KOPT-K1 (cell line): ENCODE results near the gene PPP1R12C.
A peak's percentile ranks its signal among the peaks of the same experiment; 100 is the strongest.

ENCODE experiments used
- H3K27ac ChIP-seq: fragments of 200-600 bp; sonication (generic); 2 replicates; pipeline ENCODE4 v1.5.1; 2016; ENCODE audit warnings: antibody characterized with exemption, mild to moderate bottlenecking, low read depth, low read length; ENCODE audit not compliant: poor library complexity, severe bottlenecking
- H3K36me3 ChIP-seq: fragments of 200-600 bp; sonication (generic); 2 replicates; pipeline ENCODE4 v1.5.1; 2017; ENCODE audit warnings: antibody characterized with exemption, mild to moderate bottlenecking, low read length, moderate library complexity; ENCODE audit not compliant: insufficient read depth
- H3K9me3 ChIP-seq: fragments of 200-600 bp; sonication (generic); 2 replicates; pipeline ENCODE4 v1.5.1; 2017; ENCODE audit warnings: antibody characterized with exemption, low read length, mild to moderate bottlenecking; ENCODE audit not compliant: insufficient read depth, poor library complexity, severe bottlenecking

PPP1R12C gene

DNA sequence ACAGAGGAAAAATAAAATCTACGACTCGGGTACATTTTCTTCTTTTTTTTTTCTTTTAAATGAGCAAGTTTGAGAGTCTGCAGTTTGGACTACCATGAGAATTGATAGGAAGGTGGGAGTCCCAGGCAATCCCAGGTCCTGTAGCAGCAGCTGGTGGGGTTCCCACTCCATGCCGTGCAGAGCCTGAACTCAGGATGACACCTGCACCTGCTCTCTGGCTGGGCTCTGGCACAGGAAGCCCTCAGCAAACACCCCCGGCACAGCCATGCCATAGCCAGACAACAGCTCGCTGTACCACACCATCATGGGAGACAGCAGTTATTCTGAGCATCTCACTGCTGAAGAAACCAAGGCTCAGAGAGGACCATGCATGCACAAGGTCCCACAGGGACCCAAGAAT lies 73.2 kb downstream of the PPP1R12C start:
- Histone ChIP-seq H3K9me3 (no peaks in the 10 kb centered on the region), H3K36me3 (peaks cover 65% of the 10 kb centered on the region), H3K27ac (no peak overlapping the region)

DNA sequence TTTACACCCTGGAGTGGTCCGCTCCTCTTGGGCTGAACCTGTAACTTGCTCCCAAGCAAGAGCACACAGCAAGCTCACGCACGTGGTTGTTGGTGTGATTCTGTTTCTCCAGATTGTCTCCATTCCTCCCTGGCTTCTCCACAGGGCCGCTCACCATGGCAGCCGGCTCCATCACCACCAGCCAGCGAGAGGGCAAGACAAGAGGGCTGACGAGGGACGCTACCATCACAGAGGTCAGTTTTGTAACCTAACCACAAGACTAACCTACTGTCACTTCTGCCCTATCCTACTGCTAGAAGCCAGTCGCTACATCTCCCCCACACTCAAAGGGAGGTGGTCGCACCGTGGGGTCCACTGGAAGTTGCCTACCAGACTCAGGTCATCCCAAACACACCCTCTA lies 74.7 kb downstream of the PPP1R12C start:
- Histone ChIP-seq H3K27ac (peak overlapping the region; percentile 28), H3K36me3 (peaks cover 49% of the 10 kb centered on the region), H3K9me3 (no peaks in the 10 kb centered on the region)

DNA sequence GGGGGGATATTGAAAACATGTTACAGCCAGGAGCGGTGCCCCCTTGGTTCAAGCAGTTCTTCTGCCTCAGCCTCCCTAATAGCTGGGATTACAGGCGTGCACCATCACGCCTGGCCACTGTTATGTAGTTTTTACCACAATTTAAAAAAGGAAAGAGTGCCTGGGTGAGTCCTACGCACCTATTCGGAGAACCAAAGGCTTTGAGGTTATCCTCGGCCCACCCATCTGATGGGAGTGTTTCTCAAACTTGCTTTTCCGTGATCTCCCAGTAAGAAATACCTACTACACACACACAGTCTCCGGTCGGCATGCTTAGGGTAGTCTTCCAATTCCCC lies 75.1 kb downstream of the PPP1R12C start:
- peaks cover 45% of the 10 kb centered on the region for H3K36me3 ChIP-seq
- H3K27ac ChIP-seq: peak overlapping the region; percentile 28
- H3K9me3 ChIP-seq: no peaks in the 10 kb centered on the region

DNA sequence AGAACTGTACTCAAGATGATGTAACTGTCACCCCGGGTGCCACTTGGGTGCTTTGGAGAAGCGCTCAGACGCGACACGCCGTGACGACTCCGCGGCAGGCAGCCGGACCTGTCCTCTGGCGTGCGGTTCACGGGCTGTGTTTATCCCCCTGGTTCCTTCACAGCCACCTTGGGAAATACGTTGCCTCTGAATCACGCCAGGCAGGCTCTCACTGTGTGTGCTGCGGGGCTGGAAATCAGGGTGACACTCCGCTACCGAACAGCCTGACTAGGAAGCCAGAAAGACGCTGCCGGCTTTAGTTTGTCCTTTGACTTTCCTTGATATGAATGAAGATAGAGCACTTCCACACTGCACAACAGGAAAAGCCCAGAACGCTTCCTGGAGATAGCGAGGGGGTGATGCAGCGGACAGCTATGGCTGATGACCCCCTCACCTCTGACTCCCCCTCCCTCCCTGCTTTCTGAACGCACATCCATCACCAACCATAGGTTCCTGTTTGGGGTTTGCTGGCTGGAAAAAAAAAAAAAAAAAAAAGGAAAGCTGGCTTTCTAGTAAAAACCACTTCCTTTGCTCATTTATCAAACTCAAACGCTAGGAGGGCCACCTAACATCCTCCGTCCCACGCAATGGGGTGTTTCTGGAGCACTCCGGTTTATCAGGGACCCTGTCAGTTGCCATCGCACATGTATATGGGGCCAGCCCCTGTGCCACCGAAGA lies 75.7 kb downstream of the PPP1R12C start:
- Histone ChIP-seq H3K36me3 (peaks cover 40% of the 10 kb centered on the region), H3K9me3 (no peaks in the 10 kb centered on the region), H3K27ac (peak overlapping the region; percentile 28)

DNA sequence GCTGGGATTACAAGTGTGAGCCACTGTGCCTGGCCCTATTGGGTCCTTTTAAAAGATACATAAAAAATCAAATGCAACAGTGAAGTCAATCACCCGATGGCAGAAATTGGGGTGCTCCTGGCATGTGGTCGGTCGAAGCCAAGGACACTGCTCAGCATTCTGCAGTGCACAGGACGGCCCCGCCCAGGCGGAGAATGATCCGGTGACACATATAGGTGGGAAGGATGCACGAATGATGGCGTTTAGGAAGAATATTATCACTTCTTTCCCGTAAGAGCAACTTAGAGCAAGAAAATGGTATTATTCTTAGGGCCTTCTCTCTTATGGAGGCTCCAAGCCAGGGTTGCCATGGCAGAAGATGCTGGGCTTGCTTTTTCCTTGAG lies 76.2 kb downstream of the PPP1R12C start:
- Histone ChIP-seq H3K9me3 (no peaks in the 10 kb centered on the region), H3K27ac (no peak overlapping the region), H3K36me3 (peaks cover 35% of the 10 kb centered on the region)
